ENCODE results near the gene PFKL. TPM values are rescaled to one million over a fixed set of nuclear protein-coding genes. Genes with fewer than 3 reads are reported as not detected.

Gene PFKL
- total and polyA plus RNA-seq, 2 of the 8 experiments (the other 6 are each of a cell fraction or from before 2014, with no cell fraction given), result 80.2 to 82.3 TPM

DNA sequence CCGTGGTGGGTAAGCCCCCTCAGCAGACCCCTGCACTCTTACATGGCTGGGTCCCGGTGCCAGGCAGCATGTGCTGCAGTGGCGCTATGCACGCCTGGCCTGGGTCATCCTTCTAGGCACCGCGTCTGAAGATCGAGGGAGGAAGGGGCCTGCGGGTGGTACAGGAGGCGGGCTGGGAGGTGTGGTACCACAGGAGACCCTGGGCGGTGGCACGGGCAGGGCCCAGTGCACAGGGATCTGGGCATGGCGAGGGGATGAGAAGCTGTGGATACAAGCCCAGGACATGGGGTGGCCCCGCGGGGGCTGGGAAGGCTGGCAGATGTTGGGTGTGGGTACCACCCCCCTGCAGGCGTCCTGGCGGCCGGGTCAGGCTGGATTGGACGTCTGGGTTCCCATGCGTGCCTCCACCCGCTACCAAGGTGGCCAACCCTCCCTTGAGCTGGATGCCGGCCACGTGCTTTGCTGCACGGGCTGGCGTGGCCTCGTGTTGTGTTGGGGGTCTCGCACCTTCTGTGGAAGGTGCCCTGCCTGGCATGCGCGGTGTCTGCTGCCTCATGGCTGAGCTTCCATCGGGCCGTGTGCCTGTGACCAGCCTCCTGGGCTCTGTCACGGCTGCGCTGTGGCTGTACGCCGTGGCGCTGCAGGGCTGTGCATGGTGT lies 19.7 kb downstream of the PFKL start (continued):
- TF ChIP-seq CREB1 (IDR thresholded peaks at IDR 0.05), result no peak
- no peak for TF ChIP-seq RAD21 (IDR thresholded peaks at IDR 0.05 in 1 of 2, conservative IDR thresholded peaks at IDR 0.05 in 1 of 2; ENCODE audit: low read depth in 2 of 2, low read length in 2 of 2)

Measured in H1 (cell line).